Testis (tissue), 3 donors: ENCODE results near the gene ZNF492. TPM values are rescaled to one million over a fixed set of nuclear protein-coding genes. Genes with fewer than 3 reads are reported as not detected.

Experiments used
- DNase-seq: peaks from one replicate; pipeline ENCODE4 v3.0.0-alpha.2; 2019
- H3K27ac ChIP-seq, 2 donors: fragments of 200-600 bp; sonication (generic); one replicate each; pipeline ENCODE4 v1.5.1; 2019
- H3K27me3 ChIP-seq: fragments of 200-600 bp; sonication (generic); one replicate; pipeline ENCODE4 v1.5.1; 2019
- H3K36me3 ChIP-seq: fragments of 200-600 bp; sonication (generic); one replicate; pipeline ENCODE4 v1.5.1; 2017; ENCODE audit warnings: low read depth; ENCODE audit errors: missing control alignments
- H3K4me1 ChIP-seq: fragments of 200-600 bp; sonication (generic); one replicate; pipeline ENCODE4 v1.5.1; 2019
- H3K4me3 ChIP-seq, 2 donors: fragments of 200-600 bp; sonication (generic); one replicate each; pipeline ENCODE4 v1.5.1; 2017 to 2019
- H3K9me3 ChIP-seq: fragments of 200-600 bp; sonication (generic); one replicate; pipeline ENCODE4 v1.5.1; 2017
- POLR2A ChIP-seq: fragments of 450-650 bp; IDR thresholded peaks from one replicate; pipeline ENCODE4 v1.6.1; 2017; ENCODE audit warnings: antibody characterized with exemption, mild to moderate bottlenecking, moderate library complexity
- WGBS, 2 donors: methylation state at CpG; one replicate each; pipeline ENCODE4 v1.1.5; 2018; 5-methylcytosine and 5-hydroxymethylcytosine counted together
- intact Hi-C: fragments of 100-400 bp; cut with DNase I; formaldehyde crosslinking; loops from one replicate; pipeline ENCODE4 v1.15.1; 2023; ENCODE audit warnings: low total_unique reads
- polyA plus RNA-seq: library from polyadenylated mRNA; stranded (reverse); fragments of 350-450 nt; fragmentation: Illumina TruSeq; extraction: RNeasy Lipid Tissue Mini Kit (QIAGEN cat#74804); gene quantifications from one replicate; pipeline ENCODE4 v1.2.3, GENCODE V29; 2014; ENCODE audit warnings: low read depth, low replicate concordance; ENCODE audit not compliant: insufficient read depth
- total RNA-seq, 2 donors: library from RNA; depleted of rRNA; stranded (reverse); fragments of >200 nt; gene quantifications; one replicate each; pipeline ENCODE4 v1.2.3, GENCODE V29; 2016
- TF ChIP-seq, protein P1 (sequence below), 3 experiments: fragments of 450-650 bp in 2 of 3; fragments of 200-600 bp in 1 of 3; sonication (generic) in 1 of 3; IDR thresholded peaks; one replicate each; pipeline ENCODE4 v1.5.1; 2016 to 2019; ENCODE audit warnings: antibody characterized with exemption in 3 of 3, mild to moderate bottlenecking in 2 of 3, moderate library complexity in 1 of 3

The ZNF492 gene
- total and polyA plus RNA-seq, 3 donors from 2014 or later, result 1.2 to 3.3 (median 2.7) TPM

DNA sequence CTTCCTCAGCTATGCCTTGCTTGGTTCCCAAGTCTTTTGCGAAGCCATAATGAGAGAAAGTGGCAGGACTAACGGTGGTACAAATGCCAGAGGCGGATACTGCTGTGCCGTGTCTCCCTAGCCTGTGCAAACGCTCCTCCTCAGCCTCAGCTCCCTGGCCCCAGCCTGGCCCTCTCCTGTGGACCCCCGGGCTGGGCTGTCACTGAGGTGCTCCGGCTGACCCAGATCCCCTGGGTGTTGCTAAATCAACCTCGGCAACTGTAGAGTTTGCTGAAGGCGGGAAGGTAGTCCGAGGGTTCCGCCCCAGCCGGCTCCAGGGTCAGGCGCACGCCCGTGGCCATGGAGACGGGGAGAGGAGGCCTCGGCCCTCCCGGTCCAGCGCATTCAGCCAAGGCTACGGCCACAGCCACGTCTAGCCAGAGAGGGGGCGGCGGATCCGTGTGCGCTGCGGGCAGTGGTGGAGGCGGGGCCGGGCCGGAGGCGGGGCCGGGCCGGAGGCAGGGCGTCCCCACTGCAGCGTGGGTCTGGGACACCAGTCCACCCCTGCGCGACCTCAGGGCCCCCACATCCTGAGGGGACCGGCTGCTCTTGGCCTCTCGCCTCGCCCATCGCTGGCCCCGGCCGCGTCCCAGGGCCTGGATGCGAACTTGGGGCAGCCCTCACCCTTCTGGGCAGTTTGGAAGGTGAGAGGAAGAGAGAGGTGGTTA lies 16.4 kb upstream of the ZNF492 start:
- Histone ChIP-seq H3K27ac (no peak overlapping the region), H3K4me3 (peak overlapping the region in 1 of 2 donors; percentile 34), H3K4me1 (no peaks in the 10 kb centered on the region), H3K9me3 (no peaks in the 10 kb centered on the region), H3K36me3 (no peaks in the 10 kb centered on the region), H3K27me3 (no peaks in the 10 kb centered on the region)
- DNase-seq, result peak; percentile 15
- intact Hi-C loops, result no loop called here
- no peak for TF ChIP-seq POLR2A
- TF ChIP-seq, protein P1, sequence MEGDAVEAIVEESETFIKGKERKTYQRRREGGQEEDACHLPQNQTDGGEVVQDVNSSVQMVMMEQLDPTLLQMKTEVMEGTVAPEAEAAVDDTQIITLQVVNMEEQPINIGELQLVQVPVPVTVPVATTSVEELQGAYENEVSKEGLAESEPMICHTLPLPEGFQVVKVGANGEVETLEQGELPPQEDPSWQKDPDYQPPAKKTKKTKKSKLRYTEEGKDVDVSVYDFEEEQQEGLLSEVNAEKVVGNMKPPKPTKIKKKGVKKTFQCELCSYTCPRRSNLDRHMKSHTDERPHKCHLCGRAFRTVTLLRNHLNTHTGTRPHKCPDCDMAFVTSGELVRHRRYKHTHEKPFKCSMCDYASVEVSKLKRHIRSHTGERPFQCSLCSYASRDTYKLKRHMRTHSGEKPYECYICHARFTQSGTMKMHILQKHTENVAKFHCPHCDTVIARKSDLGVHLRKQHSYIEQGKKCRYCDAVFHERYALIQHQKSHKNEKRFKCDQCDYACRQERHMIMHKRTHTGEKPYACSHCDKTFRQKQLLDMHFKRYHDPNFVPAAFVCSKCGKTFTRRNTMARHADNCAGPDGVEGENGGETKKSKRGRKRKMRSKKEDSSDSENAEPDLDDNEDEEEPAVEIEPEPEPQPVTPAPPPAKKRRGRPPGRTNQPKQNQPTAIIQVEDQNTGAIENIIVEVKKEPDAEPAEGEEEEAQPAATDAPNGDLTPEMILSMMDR (IDR thresholded peaks at IDR 0.05), result no peak
- 30 to 41% methylated on average over 27 to 43 of the region's 44 CpGs for WGBS, 2 donors

DNA sequence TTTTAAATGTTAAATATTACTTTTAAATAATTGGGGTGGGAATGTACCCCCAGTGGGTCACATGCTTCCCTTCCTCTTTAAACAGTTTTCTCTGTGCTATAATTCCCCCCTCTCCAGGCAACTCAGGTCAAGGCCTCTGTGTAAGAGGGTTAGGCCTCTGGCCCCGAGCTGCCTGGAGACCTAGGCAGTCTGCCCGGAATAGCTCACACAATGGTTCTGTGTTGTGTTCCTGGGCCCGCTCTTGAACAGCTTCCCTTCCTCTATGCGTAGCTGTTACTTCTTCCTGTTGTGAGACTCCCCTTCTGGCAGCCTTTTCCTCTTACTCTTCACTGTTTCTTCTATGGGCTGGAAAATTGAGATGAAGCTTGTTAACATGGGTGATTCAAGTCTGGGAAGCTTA lies 14.8 kb upstream of the ZNF492 start:
- intact Hi-C loops, result no loop called here
- 37 to 42% methylated on average over 4 of the region's 4 CpGs for WGBS, 2 donors
- Histone ChIP-seq H3K4me3 (no peak overlapping the region), H3K27ac (peak overlapping the region; percentile 37 to 68), H3K36me3 (no peaks in the 10 kb centered on the region), H3K27me3 (no peaks in the 10 kb centered on the region), H3K4me1 (no peaks in the 10 kb centered on the region), H3K9me3 (no peaks in the 10 kb centered on the region)
- TF ChIP-seq, protein P1 (IDR thresholded peaks at IDR 0.05), result no peak
- no peak for TF ChIP-seq POLR2A
- peak; percentile 78 for DNase-seq

DNA sequence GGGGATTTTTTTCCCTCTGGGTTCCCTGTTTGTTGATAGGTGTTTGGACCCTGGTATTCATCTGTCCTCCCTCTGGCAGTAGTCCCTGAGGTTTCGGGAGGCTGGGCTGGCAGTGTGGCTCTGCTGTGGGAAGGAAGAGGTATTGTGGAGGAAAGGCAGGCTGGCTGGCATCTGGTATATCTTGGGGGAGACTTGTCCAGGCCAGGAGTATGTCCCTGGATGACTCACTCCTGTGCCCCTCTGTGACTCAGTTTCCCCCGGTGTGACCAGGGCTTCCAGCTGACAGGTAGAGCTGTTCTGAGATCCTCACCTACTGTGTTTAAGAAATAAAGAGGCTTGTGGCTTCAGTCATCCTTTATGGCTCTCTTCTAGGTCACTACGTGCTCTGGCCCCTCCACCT lies 14.2 kb upstream of the ZNF492 start:
- WGBS, 2 donors, result 87 to 95% methylated on average over 3 of the region's 3 CpGs
- H3K27me3 ChIP-seq, result no peaks in the 10 kb centered on the region
- no peak overlapping the region for H3K4me3 ChIP-seq
- TF ChIP-seq POLR2A, result no peak
- TF ChIP-seq, protein P1 (IDR thresholded peaks at IDR 0.05), result no peak
- no peak for DNase-seq
- H3K36me3 ChIP-seq, result no peaks in the 10 kb centered on the region
- H3K4me1 ChIP-seq, result no peaks in the 10 kb centered on the region
- intact Hi-C loops, result no loop called here
- H3K27ac ChIP-seq, result peak overlapping the region; percentile 37 to 68
- H3K9me3 ChIP-seq, result no peaks in the 10 kb centered on the region

DNA sequence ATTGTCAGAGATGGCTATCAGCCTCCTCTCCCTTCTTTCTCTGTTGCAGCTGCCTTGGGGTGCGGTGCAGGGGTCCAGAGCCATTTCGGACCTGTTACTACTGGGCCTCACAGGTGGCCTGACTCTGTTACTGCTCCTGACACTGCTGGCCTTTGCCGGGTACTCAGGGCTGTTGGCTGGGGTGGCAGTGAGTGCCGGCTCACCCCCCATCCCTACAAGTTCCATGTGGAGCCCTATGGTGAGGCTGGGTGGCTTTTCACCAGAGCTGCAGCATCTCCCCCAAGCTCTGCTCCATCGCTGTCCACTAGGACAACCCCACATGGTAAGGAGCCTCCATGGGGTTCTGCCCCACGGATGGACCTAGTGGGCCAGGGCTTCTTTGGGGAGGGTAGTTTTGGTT lies 13.7 kb upstream of the ZNF492 start:
- intact Hi-C loops, result no loop called here
- WGBS, 2 donors, result 83 to 97% methylated on average over 6 of the region's 6 CpGs
- no peak overlapping the region for H3K4me3 ChIP-seq

More for the DNA sequence above, 13.7 kb upstream of the ZNF492 start:
- Histone ChIP-seq H3K27ac (no peak overlapping the region), H3K4me1 (no peaks in the 10 kb centered on the region), H3K36me3 (no peaks in the 10 kb centered on the region), H3K9me3 (no peaks in the 10 kb centered on the region), H3K27me3 (no peaks in the 10 kb centered on the region)
- DNase-seq, result peak; percentile 2
- no peak for TF ChIP-seq POLR2A
- TF ChIP-seq, protein P1 (IDR thresholded peaks at IDR 0.05), result no peak
